HG03521 (cell line): ENCODE results near the gene AQP12B.

ENCODE experiments used
- ATAC-seq: cut with Tn5 transposase; IDR thresholded peaks from one replicate; pipeline ENCODE4 v1.9.1; 2021; ENCODE audit warnings: mild to moderate bottlenecking, moderate library complexity; ENCODE audit not compliant: unreplicated experiment

Gene AQP12B

GRCh38 chr2:240718896-240719490 lies 36.3 kb upstream of the AQP12B start:
- no peak for ATAC-seq

GRCh38 chr2:240717681-240718581 lies 35.2 kb upstream of the AQP12B start:
- no peak for ATAC-seq

GRCh38 chr2:240717181-240717641 lies 34.5 kb upstream of the AQP12B start:
- ATAC-seq = no peak

GRCh38 chr2:240716130-240716798 lies 33.6 kb upstream of the AQP12B start:
- no peak for ATAC-seq

- no peak for ATAC-seq
Observed at GRCh38 chr2:240714747-240715725, 32.4 kb upstream of the AQP12B start.

- no peak for ATAC-seq
Observed at GRCh38 chr2:240713928-240714746, 31.5 kb upstream of the AQP12B start.

GRCh38 chr2:240713071-240713927 lies 30.6 kb upstream of the AQP12B start:
- ATAC-seq = no peak

- no peak for ATAC-seq
Observed at GRCh38 chr2:240712121-240712520, 29.4 kb upstream of the AQP12B start.

GRCh38 chr2:240711701-240712100 lies 29.0 kb upstream of the AQP12B start:
- ATAC-seq = no peak

- no peak for ATAC-seq
Observed at GRCh38 chr2:240711296-240711695, 28.6 kb upstream of the AQP12B start.

GRCh38 chr2:240708457-240708856 lies 25.8 kb upstream of the AQP12B start:
- no peak for ATAC-seq

- no peak for ATAC-seq
Observed at GRCh38 chr2:240707821-240708220, 25.1 kb upstream of the AQP12B start.

- ATAC-seq = no peak
Observed at GRCh38 chr2:240707043-240707756, 24.5 kb upstream of the AQP12B start.

GRCh38 chr2:240705204-240705791 lies 22.6 kb upstream of the AQP12B start:
- no peak for ATAC-seq

GRCh38 chr2:240704651-240705050 lies 22.0 kb upstream of the AQP12B start:
- ATAC-seq = no peak

GRCh38 chr2:240703417-240704341 lies 21.0 kb upstream of the AQP12B start:
- no peak for ATAC-seq

GRCh38 chr2:240702640-240703011 lies 19.9 kb upstream of the AQP12B start:
- no peak for ATAC-seq
